Measurements from ENCODE around the gene LCN9. TPM values are rescaled to one million over a fixed set of nuclear protein-coding genes. Genes with fewer than 3 reads are reported as not detected.

Gene LCN9
- total RNA-seq, 1 experiment from 2014 or later, result not detected

DNA sequence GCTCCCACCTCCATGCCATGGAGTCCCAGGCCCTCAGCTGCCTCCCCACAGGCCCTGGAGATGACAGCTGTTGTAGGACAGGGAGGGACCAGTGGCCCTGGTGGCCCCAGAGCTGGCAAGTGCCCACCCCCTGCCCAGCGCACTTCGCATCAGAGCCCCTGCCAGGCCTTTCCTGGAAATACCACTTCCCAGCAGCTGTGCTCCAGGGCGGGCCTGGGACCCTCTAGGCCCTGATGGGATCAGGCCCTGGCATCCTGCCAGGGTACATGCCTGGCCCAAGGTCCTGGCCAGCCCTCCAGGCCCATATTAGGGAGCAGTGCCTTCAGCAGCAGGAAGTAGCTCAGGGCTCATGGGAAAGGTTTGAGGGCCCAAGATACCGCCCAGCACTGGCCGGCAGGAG lies 41.4 kb downstream of the LCN9 start:
- intact Hi-C loops (cut with micrococcal nuclease; ENCODE audit: unreplicated experiment), result no loop called here
- in situ Hi-C loops (cut with HindIII; ENCODE audit: low pct_unique_long_range_greater_than_20kb, low sequenced_read_pairs), result no loop called here
- DNase-seq (ENCODE audit: low read depth, low spot score), result no peak
- H3K27me3 ChIP-seq (ENCODE audit: control insufficient read depth, insufficient read depth, low read length), result no peaks in the 10 kb centered on the region
- BruUV-seq (replicated peaks), result no TSS peak
- no peak overlapping the region for H3K4me3 ChIP-seq (ENCODE audit: low read depth in 2 of 2, low read length in 2 of 2)
- POLR2A ChIA-PET, result no interaction called here
- TF ChIP-seq TCF7L2 (IDR thresholded peaks at IDR 0.05; ENCODE audit: low read depth, low read length), result no peak
- TF ChIP-seq, protein P1, sequence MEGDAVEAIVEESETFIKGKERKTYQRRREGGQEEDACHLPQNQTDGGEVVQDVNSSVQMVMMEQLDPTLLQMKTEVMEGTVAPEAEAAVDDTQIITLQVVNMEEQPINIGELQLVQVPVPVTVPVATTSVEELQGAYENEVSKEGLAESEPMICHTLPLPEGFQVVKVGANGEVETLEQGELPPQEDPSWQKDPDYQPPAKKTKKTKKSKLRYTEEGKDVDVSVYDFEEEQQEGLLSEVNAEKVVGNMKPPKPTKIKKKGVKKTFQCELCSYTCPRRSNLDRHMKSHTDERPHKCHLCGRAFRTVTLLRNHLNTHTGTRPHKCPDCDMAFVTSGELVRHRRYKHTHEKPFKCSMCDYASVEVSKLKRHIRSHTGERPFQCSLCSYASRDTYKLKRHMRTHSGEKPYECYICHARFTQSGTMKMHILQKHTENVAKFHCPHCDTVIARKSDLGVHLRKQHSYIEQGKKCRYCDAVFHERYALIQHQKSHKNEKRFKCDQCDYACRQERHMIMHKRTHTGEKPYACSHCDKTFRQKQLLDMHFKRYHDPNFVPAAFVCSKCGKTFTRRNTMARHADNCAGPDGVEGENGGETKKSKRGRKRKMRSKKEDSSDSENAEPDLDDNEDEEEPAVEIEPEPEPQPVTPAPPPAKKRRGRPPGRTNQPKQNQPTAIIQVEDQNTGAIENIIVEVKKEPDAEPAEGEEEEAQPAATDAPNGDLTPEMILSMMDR (IDR thresholded peaks at IDR 0.05), result no peak
- TF ChIP-seq, protein P2, sequence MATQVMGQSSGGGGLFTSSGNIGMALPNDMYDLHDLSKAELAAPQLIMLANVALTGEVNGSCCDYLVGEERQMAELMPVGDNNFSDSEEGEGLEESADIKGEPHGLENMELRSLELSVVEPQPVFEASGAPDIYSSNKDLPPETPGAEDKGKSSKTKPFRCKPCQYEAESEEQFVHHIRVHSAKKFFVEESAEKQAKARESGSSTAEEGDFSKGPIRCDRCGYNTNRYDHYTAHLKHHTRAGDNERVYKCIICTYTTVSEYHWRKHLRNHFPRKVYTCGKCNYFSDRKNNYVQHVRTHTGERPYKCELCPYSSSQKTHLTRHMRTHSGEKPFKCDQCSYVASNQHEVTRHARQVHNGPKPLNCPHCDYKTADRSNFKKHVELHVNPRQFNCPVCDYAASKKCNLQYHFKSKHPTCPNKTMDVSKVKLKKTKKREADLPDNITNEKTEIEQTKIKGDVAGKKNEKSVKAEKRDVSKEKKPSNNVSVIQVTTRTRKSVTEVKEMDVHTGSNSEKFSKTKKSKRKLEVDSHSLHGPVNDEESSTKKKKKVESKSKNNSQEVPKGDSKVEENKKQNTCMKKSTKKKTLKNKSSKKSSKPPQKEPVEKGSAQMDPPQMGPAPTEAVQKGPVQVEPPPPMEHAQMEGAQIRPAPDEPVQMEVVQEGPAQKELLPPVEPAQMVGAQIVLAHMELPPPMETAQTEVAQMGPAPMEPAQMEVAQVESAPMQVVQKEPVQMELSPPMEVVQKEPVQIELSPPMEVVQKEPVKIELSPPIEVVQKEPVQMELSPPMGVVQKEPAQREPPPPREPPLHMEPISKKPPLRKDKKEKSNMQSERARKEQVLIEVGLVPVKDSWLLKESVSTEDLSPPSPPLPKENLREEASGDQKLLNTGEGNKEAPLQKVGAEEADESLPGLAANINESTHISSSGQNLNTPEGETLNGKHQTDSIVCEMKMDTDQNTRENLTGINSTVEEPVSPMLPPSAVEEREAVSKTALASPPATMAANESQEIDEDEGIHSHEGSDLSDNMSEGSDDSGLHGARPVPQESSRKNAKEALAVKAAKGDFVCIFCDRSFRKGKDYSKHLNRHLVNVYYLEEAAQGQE (IDR thresholded peaks at IDR 0.05; ENCODE audit: insufficient read depth in 1 of 2, low read depth in 2 of 2, low read length in 1 of 2), result no peak
- CTCF ChIA-PET, result no interaction called here
- no peak for ATAC-seq
- H3K36me3 ChIP-seq (ENCODE audit: control insufficient read depth, insufficient read depth, low read length), result no peaks in the 10 kb centered on the region
- no peaks in the 10 kb centered on the region for H3K9me3 ChIP-seq (ENCODE audit: control insufficient read depth, insufficient read depth, low read depth, low read length)
- no peak overlapping the region for H3K27ac ChIP-seq (ENCODE audit: low read length)
- no peaks in the 10 kb centered on the region; the same call in 1 of the 2 replicates for H3K4me1 ChIP-seq (ENCODE audit: control insufficient read depth, insufficient read depth, low read length)

DNA sequence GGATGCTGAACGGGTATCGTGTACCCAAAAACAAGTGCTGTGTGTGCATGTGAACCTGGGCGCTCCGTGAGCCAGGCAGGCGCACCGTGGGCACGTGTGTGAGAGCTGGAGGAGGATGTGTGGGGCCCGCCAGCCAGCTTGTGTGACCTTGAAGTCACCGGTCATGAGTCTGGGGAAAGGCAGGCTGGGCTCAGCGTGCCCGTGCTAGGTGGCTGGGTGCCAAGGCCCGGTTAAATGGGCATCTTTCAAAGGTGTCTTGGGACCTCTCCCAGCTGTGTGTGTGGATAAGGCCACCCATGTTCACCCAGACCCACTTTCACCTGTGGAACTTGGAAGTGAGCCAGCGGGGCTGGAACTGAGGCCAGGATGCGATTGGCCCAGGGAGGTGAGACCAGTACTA lies 42.3 kb downstream of the LCN9 start:
- Histone ChIP-seq H3K4me1 (ENCODE audit: control insufficient read depth, insufficient read depth, low read length) (no peaks in the 10 kb centered on the region; the same call in 1 of the 2 replicates), H3K9me3 (ENCODE audit: control insufficient read depth, insufficient read depth, low read depth, low read length) (no peaks in the 10 kb centered on the region), H3K36me3 (ENCODE audit: control insufficient read depth, insufficient read depth, low read length) (no peaks in the 10 kb centered on the region), H3K27ac (ENCODE audit: low read length) (no peak overlapping the region), H3K27me3 (ENCODE audit: control insufficient read depth, insufficient read depth, low read length) (no peaks in the 10 kb centered on the region), H3K4me3 (ENCODE audit: low read depth in 2 of 2, low read length in 2 of 2) (no peak overlapping the region)
- TF ChIP-seq TCF7L2 (IDR thresholded peaks at IDR 0.05; ENCODE audit: low read depth, low read length), result no peak
- TF ChIP-seq, protein P1 (IDR thresholded peaks at IDR 0.05), result no peak
- no peak for TF ChIP-seq POLR2AphosphoS5 (IDR thresholded peaks at IDR 0.05; ENCODE audit: low read depth, low read length)
- TF ChIP-seq, protein P2 (IDR thresholded peaks at IDR 0.05; ENCODE audit: insufficient read depth in 1 of 2, low read depth in 2 of 2, low read length in 1 of 2), result no peak
- no peak for TF ChIP-seq SIN3A (IDR thresholded peaks at IDR 0.05; ENCODE audit: borderline replicate concordance, insufficient read depth, low read depth, low read length)
- DNase-seq (ENCODE audit: low read depth, low spot score), result no peak
- CTCF ChIA-PET, result no interaction called here
- in situ Hi-C loops (cut with HindIII; ENCODE audit: low pct_unique_long_range_greater_than_20kb, low sequenced_read_pairs), result no loop called here
- POLR2A ChIA-PET, result no interaction called here
- intact Hi-C loops (cut with micrococcal nuclease; ENCODE audit: unreplicated experiment), result no loop called here
- no TSS peak for BruUV-seq (replicated peaks)
- no peak for ATAC-seq

Measured in Panc1 (cell line).